ENCODE results near the gene KRTCAP2. TPM values are rescaled to one million over a fixed set of nuclear protein-coding genes. Genes with fewer than 3 reads are reported as not detected.
"Not testable (repeated sequence)": the region's sequence is repeated elsewhere in the genome, so short reads cannot be mapped to it uniquely, and the experiment has no call there.

Gene KRTCAP2
- total RNA-seq, 1 experiment from 2014 or later: 156 TPM

GRCh38 chr1:155163785-155164184 lies 9.3 kb downstream of the KRTCAP2 start:
- H3K79me2 ChIP-seq (ENCODE audit: low read depth); H3K4me3 ChIP-seq; H3K27me3 ChIP-seq (ENCODE audit: insufficient read depth, low read depth); H3K4me2 ChIP-seq; POLR2A ChIA-PET (ENCODE audit: unreplicated experiment); H2AFZ ChIP-seq; H4K20me1 ChIP-seq (ENCODE audit: insufficient read depth); CTCF ChIA-PET; H3K27ac ChIP-seq; H3K36me3 ChIP-seq (ENCODE audit: low read depth); intact Hi-C loops (cut with micrococcal nuclease; ENCODE audit: unreplicated experiment); DNase-seq; H3F3A ChIP-seq (ENCODE audit: insufficient read depth, low read depth); H3K9me2 ChIP-seq (ENCODE audit: insufficient read depth); H3K4me1 ChIP-seq (replicated peaks; ENCODE audit: insufficient read depth); H3K9me3 ChIP-seq (ENCODE audit: insufficient read depth, low read depth); BruUV-seq (replicated peaks): not testable (repeated sequence)

- H3K9me3 ChIP-seq (ENCODE audit: insufficient read depth, low read depth); H3K4me2 ChIP-seq; DNase-seq; H3K4me3 ChIP-seq; H3K4me1 ChIP-seq (replicated peaks; ENCODE audit: insufficient read depth); H3K9me2 ChIP-seq (ENCODE audit: insufficient read depth); BruUV-seq (replicated peaks); H4K20me1 ChIP-seq (ENCODE audit: insufficient read depth); H2AFZ ChIP-seq; intact Hi-C loops (cut with micrococcal nuclease; ENCODE audit: unreplicated experiment); H3K27ac ChIP-seq; H3K27me3 ChIP-seq (ENCODE audit: insufficient read depth, low read depth); H3K79me2 ChIP-seq (ENCODE audit: low read depth); H3F3A ChIP-seq (ENCODE audit: insufficient read depth, low read depth); H3K36me3 ChIP-seq (ENCODE audit: low read depth); POLR2A ChIA-PET (ENCODE audit: unreplicated experiment): not testable (repeated sequence)
- CTCF ChIA-PET: interaction anchor here (0.7 kb wide), 2 partner anchors 69 to 670 kb away, joined by 4 to 6 read pairs; no protein-coding TSS in a partner anchor
These were observed 10.5 kb downstream of the KRTCAP2 start for GRCh38 chr1:155162631-155163030.

GRCh38 chr1:155160128-155160527 lies 13.0 kb downstream of the KRTCAP2 start:
- POLR2A ChIA-PET (ENCODE audit: unreplicated experiment): no interaction called here
- Histone ChIP-seq H3K27ac (no peak overlapping the region), H3K9me2 (ENCODE audit: insufficient read depth) (no peaks in the 10 kb centered on the region), H2AFZ (no peak overlapping the region), H3K9me3 (ENCODE audit: insufficient read depth, low read depth) (no peaks in the 10 kb centered on the region), H3K4me1 (replicated peaks; ENCODE audit: insufficient read depth) (no peaks in the 10 kb centered on the region), H3K36me3 (ENCODE audit: low read depth) (no peaks in the 10 kb centered on the region), H3K4me2 (no peak overlapping the region), H3K79me2 (ENCODE audit: low read depth) (no peaks in the 10 kb centered on the region), H3F3A (ENCODE audit: insufficient read depth, low read depth) (no peaks in the 10 kb centered on the region; the same call in 1 of the 2 replicates), H4K20me1 (ENCODE audit: insufficient read depth) (no peaks in the 10 kb centered on the region), H3K4me3 (no peak overlapping the region), H3K27me3 (ENCODE audit: insufficient read depth, low read depth) (no peaks in the 10 kb centered on the region)
- BruUV-seq (replicated peaks): no TSS peak
- no peak for DNase-seq
- CTCF ChIA-PET: no interaction called here
- intact Hi-C loops (cut with micrococcal nuclease; ENCODE audit: unreplicated experiment): no loop called here
- TF ChIP-seq CTCF (conservative IDR thresholded peaks at IDR 0.05) (no peak), EZH2 (IDR thresholded peaks at IDR 0.05; ENCODE audit: low read depth) (no peak)

GRCh38 chr1:155158991-155159390 lies 14.1 kb downstream of the KRTCAP2 start:
- TF ChIP-seq CTCF (conservative IDR thresholded peaks at IDR 0.05) (no peak), EZH2 (IDR thresholded peaks at IDR 0.05; ENCODE audit: low read depth) (no peak)
- no peak overlapping the region for H2AFZ ChIP-seq
- CTCF ChIA-PET: no interaction called here
- H3K9me2 ChIP-seq (ENCODE audit: insufficient read depth): no peaks in the 10 kb centered on the region
- H3K79me2 ChIP-seq (ENCODE audit: low read depth): no peaks in the 10 kb centered on the region
- no peaks in the 10 kb centered on the region for H3K9me3 ChIP-seq (ENCODE audit: insufficient read depth, low read depth)
- H3K36me3 ChIP-seq (ENCODE audit: low read depth): no peaks in the 10 kb centered on the region
- no peaks in the 10 kb centered on the region for H4K20me1 ChIP-seq (ENCODE audit: insufficient read depth)
- no peak overlapping the region for H3K27ac ChIP-seq
- POLR2A ChIA-PET (ENCODE audit: unreplicated experiment): no interaction called here
- no peaks in the 10 kb centered on the region; the same call in 1 of the 2 replicates for H3F3A ChIP-seq (ENCODE audit: insufficient read depth, low read depth)
- H3K4me2 ChIP-seq: no peak overlapping the region
- no peaks in the 10 kb centered on the region for H3K27me3 ChIP-seq (ENCODE audit: insufficient read depth, low read depth)
- H3K4me1 ChIP-seq (replicated peaks; ENCODE audit: insufficient read depth): no peaks in the 10 kb centered on the region
- no peak for DNase-seq
- no peak overlapping the region for H3K4me3 ChIP-seq
- intact Hi-C loops (cut with micrococcal nuclease; ENCODE audit: unreplicated experiment): no loop called here
- no TSS peak for BruUV-seq (replicated peaks)

GRCh38 chr1:155155996-155156643 lies 17.0 kb downstream of the KRTCAP2 start:
- H4K20me1 ChIP-seq (ENCODE audit: insufficient read depth); intact Hi-C loops (cut with micrococcal nuclease; ENCODE audit: unreplicated experiment); H3K9me2 ChIP-seq (ENCODE audit: insufficient read depth); BruUV-seq (replicated peaks); H2AFZ ChIP-seq; CTCF ChIA-PET; H3K4me1 ChIP-seq (replicated peaks; ENCODE audit: insufficient read depth); H3K27me3 ChIP-seq (ENCODE audit: insufficient read depth, low read depth); H3K9me3 ChIP-seq (ENCODE audit: insufficient read depth, low read depth); H3K27ac ChIP-seq; H3F3A ChIP-seq (ENCODE audit: insufficient read depth, low read depth); H3K4me2 ChIP-seq; POLR2A ChIA-PET (ENCODE audit: unreplicated experiment); H3K36me3 ChIP-seq (ENCODE audit: low read depth); H3K4me3 ChIP-seq; H3K79me2 ChIP-seq (ENCODE audit: low read depth); DNase-seq: not testable (repeated sequence)

Measured in PC-9 (cell line).